Fibroblast of skin of right biceps (primary cell): ENCODE measurements around the gene FBXO36.
A peak's percentile ranks its signal among the peaks of the same experiment; 100 is the strongest.

Source experiments
- DNase-seq: peaks from one replicate; pipeline ENCODE4 v3.0.0-alpha.2; 2013

Gene FBXO36

DNA sequence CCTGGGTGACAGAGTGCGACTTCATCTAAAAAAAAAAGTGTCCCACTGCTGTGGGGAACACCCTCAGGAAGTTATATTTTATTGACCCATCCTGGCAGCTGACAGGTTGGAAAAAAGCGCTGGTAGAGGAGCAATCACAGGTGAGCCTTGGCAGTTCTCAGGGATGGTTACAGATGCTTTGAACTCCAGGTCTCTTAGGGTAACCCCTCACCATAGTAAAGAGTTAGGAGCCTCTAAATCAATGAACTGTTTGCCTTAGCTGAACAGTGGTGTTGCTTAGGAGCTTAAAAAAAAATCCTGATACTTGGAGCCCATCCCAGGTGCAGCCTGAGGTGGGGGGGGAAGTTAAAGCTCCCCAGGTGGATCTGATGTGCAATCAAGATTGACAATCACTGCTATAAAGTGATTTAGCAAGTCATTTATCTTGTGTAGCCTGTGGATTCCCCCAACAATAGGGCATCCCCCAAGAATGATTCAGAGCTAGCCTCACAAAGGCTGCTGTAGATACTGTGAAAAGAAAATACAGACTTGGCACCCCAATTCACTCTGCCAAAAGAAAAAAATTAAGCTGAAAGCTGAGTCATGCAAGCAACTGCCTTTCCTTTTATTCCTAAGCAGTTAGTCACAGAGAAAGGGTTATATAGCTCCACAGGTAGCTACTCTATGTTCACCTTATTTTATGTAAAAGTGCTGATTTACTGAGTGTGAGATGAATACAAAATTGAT lies 131.6 kb downstream of the FBXO36 start:
- peak; percentile 57 for DNase-seq

DNA sequence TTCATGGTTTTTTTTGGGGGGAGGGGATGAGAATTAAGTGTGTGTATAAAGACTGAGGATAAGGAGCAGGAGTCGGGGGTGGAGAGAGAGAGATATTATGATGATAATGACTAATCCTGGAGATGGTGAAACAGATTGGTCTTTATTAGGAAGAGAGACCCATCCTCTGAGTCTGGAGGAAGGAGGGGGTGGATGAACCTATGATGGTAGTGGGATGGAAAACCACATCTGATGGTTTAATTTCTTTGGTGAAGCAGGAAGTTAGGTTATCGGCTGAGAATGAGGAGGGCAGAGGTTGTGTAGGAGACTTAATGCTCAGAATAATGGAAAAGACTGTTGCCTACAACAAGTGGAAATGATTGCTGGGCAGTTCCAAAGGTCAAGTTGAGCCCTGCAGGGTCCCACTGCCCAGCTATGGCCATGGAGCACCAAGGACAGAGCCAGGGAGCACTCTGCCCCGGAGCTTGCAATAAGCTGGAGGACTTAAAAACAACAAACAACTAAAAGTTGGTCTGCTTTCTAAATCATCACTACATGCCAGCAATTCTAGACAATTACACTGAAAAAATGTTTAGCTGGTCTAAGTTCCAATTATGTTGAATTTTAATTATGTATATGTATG lies 138.5 kb downstream of the FBXO36 start:
- no peak for DNase-seq
